GM21825 (cell line): ENCODE measurements around the gene BACH1.

ENCODE experiments used
- ATAC-seq: cut with Tn5 transposase; IDR thresholded peaks from one replicate; pipeline ENCODE4 v1.9.1; 2021; ENCODE audit warnings: mild to moderate bottlenecking, moderate library complexity; ENCODE audit not compliant: unreplicated experiment

BACH1 gene

GRCh38 chr21:29290240-29290639, 8.5 kb upstream of the BACH1 start:
- ATAC-seq: no peak

- ATAC-seq: peak; percentile 75
These were observed 5.2 kb upstream of the BACH1 start for GRCh38 chr21:29293495-29293894.

GRCh38 chr21:29295066-29295650, 3.6 kb upstream of the BACH1 start:
- ATAC-seq: no peak

GRCh38 chr21:29296446-29296845, 2.3 kb upstream of the BACH1 start:
- no peak for ATAC-seq

GRCh38 chr21:29297483-29298347, 1.0 kb upstream of the BACH1 start:
- no peak for ATAC-seq

GRCh38 chr21:29299046-29299915, 559 bp downstream of the BACH1 start:
- peak; percentile 7 for ATAC-seq

GRCh38 chr21:29299916-29300806, 1.4 kb downstream of the BACH1 start:
- ATAC-seq: peak; percentile 71

DNA sequence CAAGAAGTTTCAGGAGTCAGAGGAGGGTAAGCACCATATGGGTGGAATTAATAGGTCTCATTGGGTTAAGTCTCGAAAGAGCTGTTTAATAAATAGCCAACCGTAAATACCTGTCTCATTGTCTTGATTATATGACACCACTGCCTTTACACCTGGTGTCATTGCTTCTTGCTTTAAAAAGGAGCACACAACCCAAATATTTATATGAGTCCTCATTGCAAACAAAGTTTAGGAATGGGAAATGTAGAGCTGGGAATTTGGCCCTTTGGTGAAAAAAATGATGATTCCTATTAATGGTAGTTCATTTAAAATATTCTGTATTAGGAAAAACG, 2.1 kb downstream of the BACH1 start:
- ATAC-seq: no peak

- no peak for ATAC-seq
These were observed 3.0 kb downstream of the BACH1 start for GRCh38 chr21:29301691-29302090.

DNA sequence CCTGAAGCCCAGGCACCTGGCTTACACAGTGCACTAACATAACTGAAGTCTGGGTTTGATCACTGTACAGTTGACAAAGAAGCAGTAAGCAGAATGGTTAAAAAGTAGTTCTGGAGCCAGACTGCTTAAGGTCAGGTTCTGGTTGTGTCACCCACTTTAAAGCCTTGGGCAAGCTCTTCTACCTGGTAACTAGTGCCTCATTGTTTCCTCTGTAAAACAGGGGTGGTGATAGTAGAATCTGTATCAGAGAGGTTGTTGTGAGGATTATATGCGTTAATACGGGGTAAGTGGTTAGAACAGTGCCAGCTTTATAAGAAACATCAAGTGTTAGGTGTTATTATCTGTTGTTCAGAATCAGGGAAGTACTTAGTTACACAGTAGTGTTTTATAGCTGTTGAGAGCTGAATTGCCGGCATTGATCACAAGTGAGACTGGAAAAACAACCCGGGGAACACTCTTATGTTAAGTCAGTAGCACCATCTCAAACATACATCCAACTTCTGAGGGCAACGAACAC, 3.7 kb downstream of the BACH1 start:
- no peak for ATAC-seq

DNA sequence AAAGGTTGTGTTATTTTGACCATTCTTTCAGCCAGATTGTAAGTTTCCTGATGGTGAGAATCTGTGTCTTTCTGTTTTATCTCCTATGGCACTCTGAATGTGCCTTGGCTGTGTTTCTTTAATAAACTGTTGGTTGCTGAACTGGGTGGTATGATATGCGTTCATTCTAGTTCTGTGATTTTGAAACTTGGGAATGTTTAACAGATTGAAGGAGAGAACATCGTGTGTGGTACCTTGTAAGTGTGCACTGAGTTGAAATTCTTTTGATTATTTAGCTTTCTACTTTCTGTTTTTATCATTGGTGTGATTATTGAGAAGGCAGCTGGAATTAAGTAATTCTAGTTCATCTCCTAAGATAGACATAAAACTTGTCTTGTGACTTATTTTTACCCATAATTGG, 4.6 kb downstream of the BACH1 start:
- no peak for ATAC-seq

DNA sequence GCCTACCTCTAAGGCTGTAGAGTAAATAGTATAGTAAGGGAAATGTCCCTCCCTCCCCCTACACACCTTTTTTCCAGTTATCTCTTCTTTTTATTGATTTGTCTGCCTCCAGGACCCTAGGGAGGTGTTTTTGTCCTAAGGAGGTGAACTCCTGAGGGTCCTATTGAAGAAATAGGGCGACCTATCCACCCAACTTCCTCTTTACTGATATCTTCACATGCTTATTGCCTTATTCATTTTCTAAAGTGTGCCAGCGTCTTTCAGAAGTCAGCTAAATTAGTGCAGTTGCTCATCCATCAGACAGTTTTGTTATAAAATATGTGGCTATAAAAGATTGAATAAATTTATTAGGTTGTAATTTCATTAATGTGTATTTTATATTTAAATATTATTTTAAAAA, 5.9 kb downstream of the BACH1 start:
- no peak for ATAC-seq

DNA sequence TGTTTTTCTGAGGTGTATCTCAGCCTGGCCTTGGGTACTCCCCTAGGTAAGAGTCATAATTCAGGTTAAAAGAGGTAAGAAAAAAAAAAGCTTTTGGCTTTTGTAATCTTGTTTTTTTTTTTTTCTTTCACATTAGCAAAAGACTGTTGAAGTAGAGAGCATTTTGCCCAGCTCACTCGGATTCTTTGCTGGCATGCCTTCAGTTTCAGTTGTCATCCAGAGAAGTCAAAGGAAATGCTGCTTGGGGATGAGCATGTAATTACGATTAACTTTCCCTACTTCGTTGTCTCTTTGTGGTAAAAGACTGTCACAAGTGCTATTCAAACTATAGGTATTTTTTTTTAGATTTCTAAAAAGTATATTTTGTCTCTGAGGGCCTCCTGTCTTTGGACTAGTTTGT, 6.3 kb downstream of the BACH1 start:
- no peak for ATAC-seq

- no peak for ATAC-seq
These were observed 6.8 kb downstream of the BACH1 start for GRCh38 chr21:29305561-29305960.

- ATAC-seq: no peak
These were observed 8.2 kb downstream of the BACH1 start for GRCh38 chr21:29306920-29307319.

- ATAC-seq: no peak
These were observed 9.2 kb downstream of the BACH1 start for GRCh38 chr21:29307718-29308455.

- no peak for ATAC-seq
These were observed 9.7 kb downstream of the BACH1 start for GRCh38 chr21:29308456-29308783.

DNA sequence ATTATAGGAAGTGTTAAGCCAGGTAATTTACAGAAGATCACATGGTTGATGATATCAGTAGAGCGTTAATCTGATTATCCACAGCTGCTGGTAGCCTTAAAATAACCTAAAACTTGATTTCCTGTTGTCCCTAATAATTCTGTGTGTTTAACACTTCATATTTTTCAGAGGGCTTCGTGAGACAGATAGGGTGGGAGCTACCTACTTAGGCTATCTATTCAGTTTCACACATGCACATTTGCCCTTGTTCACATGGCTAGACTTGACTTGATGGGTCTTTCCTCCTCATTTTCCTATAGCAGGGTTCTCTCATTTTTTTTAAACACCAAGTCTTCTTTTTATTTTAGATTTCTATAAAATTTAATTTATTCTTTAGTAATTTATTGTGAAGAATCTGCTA, 11.0 kb downstream of the BACH1 start:
- ATAC-seq: no peak

DNA sequence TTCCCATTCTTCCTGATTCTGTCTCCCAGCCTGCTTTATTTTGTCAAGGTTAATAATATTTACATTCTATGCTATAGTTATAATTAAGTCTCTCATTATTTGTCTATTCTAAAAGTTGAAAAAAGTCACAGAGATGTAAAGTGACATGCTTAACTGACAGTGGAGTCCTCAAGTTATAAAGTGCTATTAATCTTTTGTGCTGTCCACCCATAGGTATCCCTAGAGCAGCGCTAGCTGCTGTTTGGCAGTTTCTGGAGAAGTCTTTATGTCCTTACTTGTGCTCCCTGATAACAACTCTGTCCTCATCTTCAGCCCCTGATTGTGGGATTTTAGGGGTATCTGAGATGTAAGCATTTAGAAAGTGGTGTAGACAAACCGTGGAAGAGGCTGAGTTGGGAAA, 13.1 kb downstream of the BACH1 start:
- no peak for ATAC-seq

DNA sequence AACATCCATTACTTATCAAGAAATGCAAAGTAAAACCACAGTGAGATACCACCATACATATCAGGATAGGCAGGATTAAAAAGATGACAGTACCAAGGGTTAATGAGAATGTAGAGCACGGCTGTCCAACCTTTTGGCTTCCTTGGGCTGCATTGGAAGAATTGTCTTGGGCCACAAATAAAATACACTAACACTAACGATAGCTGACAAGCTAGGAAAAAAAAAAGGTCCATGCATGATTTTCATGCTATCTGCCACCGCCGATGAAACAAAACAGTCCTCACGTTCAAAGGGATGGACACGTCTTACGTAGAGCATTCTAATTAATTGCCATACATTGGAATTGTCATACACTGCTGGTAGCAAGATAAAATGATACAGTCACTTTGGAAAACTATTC, 14.3 kb downstream of the BACH1 start:
- ATAC-seq: no peak
